ENCODE data around the gene SYS1.

SYS1 gene

DNA sequence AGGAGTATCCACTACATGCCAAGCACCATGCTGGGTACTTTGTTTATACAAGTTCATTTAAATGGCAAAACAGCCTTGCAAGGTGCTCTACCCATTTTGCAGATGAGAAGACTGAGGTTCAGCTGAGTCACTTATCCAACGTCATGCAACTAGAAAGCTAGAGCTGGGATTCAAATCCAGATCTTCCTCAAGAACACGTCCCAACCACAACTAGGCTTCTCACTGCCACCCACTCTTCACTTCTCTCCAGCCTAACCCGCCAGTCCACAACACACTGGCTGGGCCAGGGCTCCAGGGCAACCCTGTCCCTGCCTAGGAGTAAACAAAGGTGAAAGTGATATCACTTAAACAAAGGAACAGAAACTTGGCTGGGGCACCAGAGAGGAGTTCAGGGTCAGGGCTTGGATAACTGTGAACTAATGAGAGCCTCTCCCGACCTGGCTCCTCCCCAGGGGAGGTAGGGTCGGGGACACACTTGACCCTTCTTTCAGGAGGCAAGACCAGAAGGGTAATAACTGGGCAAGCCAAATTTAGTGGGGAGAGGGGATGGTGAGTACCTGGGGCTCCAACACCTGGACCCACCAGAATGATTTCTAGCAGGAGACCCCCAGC is 22.6 kb upstream of the SYS1 start:
- Histone ChIP-seq H3K9me3 (ENCODE audit: control insufficient read depth, insufficient read depth, low read depth, low read length) (no peaks in the 10 kb centered on the region), H3K27me3 (ENCODE audit: control insufficient read depth, insufficient read depth, low read length) (no peaks in the 10 kb centered on the region), H3K9ac (ENCODE audit: low read length) (no peak overlapping the region), H3K27ac (ENCODE audit: low read depth, low read length) (no peak overlapping the region), H3K4me3 (ENCODE audit: low read depth, low read length) (no peak overlapping the region), H3K4me1 (ENCODE audit: control insufficient read depth, insufficient read depth, low read length) (peaks cover 85% of the 10 kb centered on the region), H3K36me3 (ENCODE audit: control insufficient read depth, insufficient read depth, low read length) (0 out of 2 replicates have a peak, but pooled peaks cover 6% of the 10 kb centered on the region)

DNA sequence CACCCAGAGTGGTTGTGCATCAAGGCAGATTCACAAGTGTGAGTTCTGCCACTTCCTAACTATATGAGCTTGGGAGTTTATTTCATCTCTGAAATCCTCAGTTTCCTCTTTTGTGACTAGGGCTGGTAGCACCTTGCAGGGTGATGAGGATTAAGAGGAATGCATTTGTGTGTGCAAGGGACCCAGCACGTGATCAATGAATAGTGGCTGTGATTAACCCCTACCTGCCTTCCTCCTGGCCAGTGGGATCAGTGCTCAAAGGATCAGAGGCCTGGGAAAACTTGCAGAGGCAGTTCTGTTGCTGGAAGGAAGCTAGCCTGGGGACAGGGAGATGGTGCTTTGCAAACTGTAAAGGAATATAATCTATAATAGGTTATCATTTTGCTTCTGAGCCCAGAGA is 22.0 kb upstream of the SYS1 start:
- H3K4me1 ChIP-seq (ENCODE audit: control insufficient read depth, insufficient read depth, low read length), result peaks cover 91% of the 10 kb centered on the region
- H3K27ac ChIP-seq (ENCODE audit: low read depth, low read length), result no peak overlapping the region
- H3K9ac ChIP-seq (ENCODE audit: low read length), result no peak overlapping the region
- no peaks in the 10 kb centered on the region for H3K27me3 ChIP-seq (ENCODE audit: control insufficient read depth, insufficient read depth, low read length)
- H3K4me3 ChIP-seq (ENCODE audit: low read depth, low read length), result no peak overlapping the region
- H3K9me3 ChIP-seq (ENCODE audit: control insufficient read depth, insufficient read depth, low read depth, low read length), result no peaks in the 10 kb centered on the region
- H3K36me3 ChIP-seq (ENCODE audit: control insufficient read depth, insufficient read depth, low read length), result 0 out of 2 replicates have a peak, but pooled peaks cover 6% of the 10 kb centered on the region

DNA sequence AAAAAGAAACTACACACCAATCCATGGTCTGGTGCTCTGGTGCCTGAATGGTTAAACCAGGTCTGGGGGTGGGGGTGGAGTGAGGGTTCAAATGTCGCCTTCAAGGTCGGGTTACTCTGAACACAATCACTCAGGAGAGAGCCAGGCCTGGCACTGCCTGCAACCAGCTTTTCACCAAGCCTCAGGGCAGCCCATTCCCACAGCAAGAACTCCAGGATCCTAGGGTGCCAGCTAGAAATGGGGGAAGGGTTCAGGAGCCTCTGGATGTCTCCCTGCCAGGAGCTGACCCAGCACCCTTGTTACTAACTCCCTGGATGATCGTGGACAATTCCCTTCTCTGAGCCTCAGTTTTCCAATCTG is 21.4 kb upstream of the SYS1 start:
- Histone ChIP-seq H3K4me3 (ENCODE audit: low read depth, low read length) (peak overlapping the region; percentile 50), H3K4me1 (ENCODE audit: control insufficient read depth, insufficient read depth, low read length) (peaks cover 95% of the 10 kb centered on the region), H3K9ac (ENCODE audit: low read length) (peak overlapping the region; percentile 63), H3K27me3 (ENCODE audit: control insufficient read depth, insufficient read depth, low read length) (no peaks in the 10 kb centered on the region), H3K9me3 (ENCODE audit: control insufficient read depth, insufficient read depth, low read depth, low read length) (no peaks in the 10 kb centered on the region), H3K36me3 (ENCODE audit: control insufficient read depth, insufficient read depth, low read length) (0 out of 2 replicates have a peak, but pooled peaks cover 6% of the 10 kb centered on the region), H3K27ac (ENCODE audit: low read depth, low read length) (peak overlapping the region; percentile 69)

DNA sequence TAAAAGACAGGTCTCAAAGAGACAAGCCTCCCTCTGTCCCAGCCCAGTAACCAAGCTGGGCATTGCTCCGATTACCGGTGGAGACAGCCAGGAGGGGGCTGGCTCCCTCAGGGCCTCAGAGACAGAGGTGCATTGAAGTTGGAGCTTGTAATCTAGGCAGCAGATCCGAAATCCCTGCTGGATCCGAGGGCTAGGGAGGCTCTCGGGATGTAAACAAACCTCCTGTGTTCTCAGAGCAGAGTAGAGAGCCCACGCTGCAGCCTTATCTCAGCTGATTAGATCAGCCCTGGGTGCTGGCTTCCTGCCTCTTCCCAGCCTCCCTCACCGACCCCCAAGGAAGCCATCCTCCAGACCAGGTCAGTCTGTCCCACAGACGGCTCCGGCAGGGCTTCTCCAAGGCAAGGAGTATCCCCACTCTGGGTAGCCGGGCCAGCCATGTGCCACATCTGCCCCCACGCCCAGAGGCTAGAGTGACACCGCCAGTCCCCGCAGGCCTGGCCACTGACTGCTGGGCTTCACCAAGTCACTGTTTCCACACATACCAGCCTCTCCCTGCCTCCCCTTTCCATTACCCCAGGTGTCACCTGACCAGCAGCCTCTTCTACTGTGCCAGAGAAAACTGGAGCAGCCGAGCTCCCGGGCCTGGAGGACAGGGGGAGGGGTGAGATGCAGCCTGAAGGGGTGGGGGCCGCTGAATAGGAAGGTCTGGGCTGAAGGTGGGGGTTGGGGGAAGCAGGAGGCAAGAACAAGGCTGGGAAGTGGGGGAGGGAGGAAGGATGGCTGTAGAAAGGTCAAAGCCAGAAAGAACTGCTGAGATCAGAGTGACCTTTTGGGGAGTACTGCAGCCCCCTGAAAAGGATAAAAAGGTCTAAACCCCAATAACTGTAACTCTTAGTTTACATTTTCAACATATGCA is 20.8 kb upstream of the SYS1 start:
- H3K36me3 ChIP-seq (ENCODE audit: control insufficient read depth, insufficient read depth, low read length), result 0 out of 2 replicates have a peak, but pooled peaks cover 6% of the 10 kb centered on the region
- peak overlapping the region; percentile 69 for H3K27ac ChIP-seq (ENCODE audit: low read depth, low read length)
- peaks cover 95% of the 10 kb centered on the region for H3K4me1 ChIP-seq (ENCODE audit: control insufficient read depth, insufficient read depth, low read length)
- H3K27me3 ChIP-seq (ENCODE audit: control insufficient read depth, insufficient read depth, low read length), result no peaks in the 10 kb centered on the region
- H3K9ac ChIP-seq (ENCODE audit: low read length), result peak overlapping the region; percentile 63
- peak overlapping the region; percentile 50 for H3K4me3 ChIP-seq (ENCODE audit: low read depth, low read length)
- no peaks in the 10 kb centered on the region for H3K9me3 ChIP-seq (ENCODE audit: control insufficient read depth, insufficient read depth, low read depth, low read length)

DNA sequence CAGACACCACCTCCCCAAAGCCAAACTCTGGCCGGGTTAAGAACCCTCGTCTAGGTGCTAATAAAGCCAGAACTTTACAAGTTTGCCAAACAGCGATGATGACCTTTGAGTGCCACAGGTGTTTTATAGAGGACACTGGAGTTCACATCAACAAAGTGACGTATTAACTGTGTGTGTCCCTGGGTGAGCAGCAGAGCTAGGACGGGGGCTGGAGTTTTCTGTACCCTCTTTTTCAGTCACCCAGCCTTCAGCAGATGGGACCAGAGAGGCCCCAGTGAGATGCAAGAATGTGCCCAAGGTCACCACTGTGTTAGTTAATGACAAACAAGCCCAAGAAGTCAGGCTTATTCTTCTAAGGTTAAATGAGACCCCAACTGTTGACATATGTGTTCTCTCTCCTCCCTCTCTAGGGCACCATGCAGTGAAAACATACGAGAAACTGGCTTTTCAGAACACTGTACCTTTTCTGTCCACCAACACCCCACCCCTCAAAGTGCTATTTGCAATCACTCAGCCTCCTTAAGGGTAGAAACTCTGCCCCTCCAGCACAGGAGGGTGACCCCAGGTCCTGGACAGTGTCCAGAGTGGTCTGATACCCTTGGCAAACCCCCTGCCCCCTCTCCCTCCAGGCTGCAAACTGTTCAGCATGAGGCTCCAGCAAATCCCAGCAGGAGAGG is 20.0 kb upstream of the SYS1 start:
- H3K4me3 ChIP-seq (ENCODE audit: low read depth, low read length), result peak overlapping the region; percentile 50
- peak overlapping the region; percentile 69; the same call in 1 of the 2 replicates for H3K27ac ChIP-seq (ENCODE audit: low read depth, low read length)
- H3K4me1 ChIP-seq (ENCODE audit: control insufficient read depth, insufficient read depth, low read length), result peaks cover 91% of the 10 kb centered on the region
- 0 out of 2 replicates have a peak, but pooled peaks cover 6% of the 10 kb centered on the region for H3K36me3 ChIP-seq (ENCODE audit: control insufficient read depth, insufficient read depth, low read length)
- H3K27me3 ChIP-seq (ENCODE audit: control insufficient read depth, insufficient read depth, low read length), result no peaks in the 10 kb centered on the region
- no peaks in the 10 kb centered on the region for H3K9me3 ChIP-seq (ENCODE audit: control insufficient read depth, insufficient read depth, low read depth, low read length)
- H3K9ac ChIP-seq (ENCODE audit: low read length), result peak overlapping the region; percentile 46

DNA sequence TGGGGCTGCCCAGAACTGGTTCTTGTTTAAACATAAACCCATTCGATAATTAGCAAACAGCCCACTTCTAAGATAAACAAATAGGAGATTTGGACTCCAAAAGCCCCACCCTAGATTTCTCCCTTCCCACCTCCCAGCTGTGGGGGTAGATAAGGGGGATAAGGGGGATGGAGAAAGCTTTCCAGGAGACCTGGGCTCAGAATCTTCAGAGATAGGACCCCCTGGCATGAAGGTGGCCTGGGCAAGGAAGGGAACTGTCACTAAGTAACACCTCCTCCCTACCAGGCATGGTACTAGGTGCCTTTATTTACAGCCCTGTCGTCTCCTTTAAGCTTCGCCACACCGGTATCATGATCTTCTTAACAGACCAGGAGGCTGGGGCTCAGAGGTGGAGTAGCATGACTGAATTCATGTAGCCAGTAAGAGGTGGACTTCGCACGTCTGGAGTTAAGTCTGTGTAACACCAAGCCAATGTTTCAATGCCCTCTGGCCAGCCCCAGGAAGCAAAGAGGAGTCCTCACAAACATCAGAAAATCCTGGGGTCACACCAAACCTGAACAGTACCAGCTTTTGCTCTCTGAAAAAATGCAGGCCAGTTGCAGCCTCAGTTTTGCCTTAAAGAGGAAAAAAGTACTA is 19.3 kb upstream of the SYS1 start:
- Histone ChIP-seq H3K27ac (ENCODE audit: low read depth, low read length) (peak overlapping the region; percentile 69; the same call in 1 of the 2 replicates), H3K9ac (ENCODE audit: low read length) (peak overlapping the region; percentile 62), H3K9me3 (ENCODE audit: control insufficient read depth, insufficient read depth, low read depth, low read length) (no peaks in the 10 kb centered on the region), H3K36me3 (ENCODE audit: control insufficient read depth, insufficient read depth, low read length) (0 out of 2 replicates have a peak, but pooled peaks cover 6% of the 10 kb centered on the region), H3K27me3 (ENCODE audit: control insufficient read depth, insufficient read depth, low read length) (no peaks in the 10 kb centered on the region), H3K4me1 (ENCODE audit: control insufficient read depth, insufficient read depth, low read length) (peaks cover 87% of the 10 kb centered on the region), H3K4me3 (ENCODE audit: low read depth, low read length) (peak overlapping the region; percentile 50; the same call in 1 of the 2 replicates)

DNA sequence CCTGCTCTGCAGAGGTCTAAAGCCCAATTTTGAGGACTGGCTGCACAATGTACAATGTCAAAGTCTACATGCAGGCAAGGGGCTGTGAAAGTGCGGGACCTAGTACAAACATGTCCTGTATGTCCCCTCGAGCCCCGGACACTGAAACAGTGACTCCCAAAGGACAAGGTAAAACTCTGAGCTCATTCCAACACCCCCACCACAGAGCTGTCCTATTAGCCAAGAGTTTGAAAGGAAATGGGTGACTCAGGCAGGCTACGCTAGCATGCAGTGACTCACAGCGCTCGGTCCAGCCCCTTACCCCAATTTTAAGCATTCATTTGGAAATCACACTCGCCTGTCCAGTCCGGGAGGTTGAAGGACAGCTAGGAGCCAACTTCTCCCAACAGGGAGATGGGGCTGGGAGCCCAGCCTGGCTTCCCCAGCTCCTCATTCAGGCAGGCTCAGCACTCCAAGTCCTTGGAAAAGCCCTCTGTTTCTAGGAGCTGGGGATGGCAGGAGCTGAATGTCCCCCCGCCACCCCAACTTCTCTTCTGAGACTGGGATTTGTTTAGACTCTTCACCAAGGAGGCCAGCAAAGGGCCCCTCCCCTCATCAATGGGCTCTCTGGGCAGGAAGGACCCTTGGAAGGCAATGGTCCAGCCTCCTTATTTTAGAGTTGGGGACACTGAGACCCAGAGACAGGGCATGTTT is 18.6 kb upstream of the SYS1 start:
- Histone ChIP-seq H3K9ac (ENCODE audit: low read length) (peak overlapping the region; percentile 62), H3K4me3 (ENCODE audit: low read depth, low read length) (peak overlapping the region; percentile 50), H3K27me3 (ENCODE audit: control insufficient read depth, insufficient read depth, low read length) (no peaks in the 10 kb centered on the region), H3K4me1 (ENCODE audit: control insufficient read depth, insufficient read depth, low read length) (peaks cover 80% of the 10 kb centered on the region), H3K27ac (ENCODE audit: low read depth, low read length) (peak overlapping the region; percentile 22; the same call in 1 of the 2 replicates), H3K9me3 (ENCODE audit: control insufficient read depth, insufficient read depth, low read depth, low read length) (no peaks in the 10 kb centered on the region), H3K36me3 (ENCODE audit: control insufficient read depth, insufficient read depth, low read length) (0 out of 2 replicates have a peak, but pooled peaks cover 6% of the 10 kb centered on the region)

DNA sequence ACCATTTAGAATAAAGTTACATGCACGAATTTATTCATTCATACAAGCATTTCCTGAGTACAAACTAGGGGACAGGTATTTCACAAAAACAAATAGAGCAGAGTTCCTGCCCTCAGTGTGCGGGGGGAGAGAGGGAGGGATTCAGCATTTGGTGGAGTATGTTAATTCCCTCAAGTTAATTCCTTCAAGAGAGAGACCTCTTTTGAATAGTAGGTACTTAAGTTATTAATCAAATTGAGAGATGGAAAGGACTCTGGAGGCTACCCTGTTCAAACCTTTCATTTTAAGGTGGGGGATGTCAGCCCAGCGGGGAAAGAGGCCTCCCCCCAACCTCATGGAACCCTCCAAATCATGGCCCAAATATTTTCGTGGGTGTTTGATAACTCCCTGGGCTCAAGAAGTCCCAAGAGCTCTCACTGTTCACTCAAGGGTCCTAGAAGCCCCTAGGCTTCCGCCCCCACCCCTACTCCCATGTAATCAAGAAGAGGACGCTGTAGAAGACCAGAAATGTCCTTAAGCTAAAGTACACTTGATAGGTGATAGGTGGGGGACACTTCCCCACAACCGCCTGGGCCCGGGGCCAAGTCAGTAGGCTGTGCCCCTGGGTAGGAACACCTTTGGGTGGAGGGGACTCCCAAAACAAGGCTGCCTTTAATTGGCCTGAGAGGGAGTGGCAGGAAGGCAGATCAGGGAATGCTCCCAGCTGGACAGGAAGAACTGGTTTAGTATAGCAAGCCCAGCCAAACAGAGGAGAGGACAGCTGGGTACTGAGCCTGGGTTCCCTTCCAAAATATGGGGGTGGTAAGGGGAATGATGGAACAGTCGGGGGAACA is 17.6 kb upstream of the SYS1 start:
- Histone ChIP-seq H3K36me3 (ENCODE audit: control insufficient read depth, insufficient read depth, low read length) (0 out of 2 replicates have a peak, but pooled peaks cover under 1% of the 10 kb centered on the region), H3K27ac (ENCODE audit: low read depth, low read length) (no peak overlapping the region), H3K27me3 (ENCODE audit: control insufficient read depth, insufficient read depth, low read length) (no peaks in the 10 kb centered on the region), H3K9me3 (ENCODE audit: control insufficient read depth, insufficient read depth, low read depth, low read length) (no peaks in the 10 kb centered on the region), H3K4me1 (ENCODE audit: control insufficient read depth, insufficient read depth, low read length) (peaks cover 73% of the 10 kb centered on the region), H3K9ac (ENCODE audit: low read length) (peak overlapping the region; percentile 48), H3K4me3 (ENCODE audit: low read depth, low read length) (peak overlapping the region; percentile 92)

DNA sequence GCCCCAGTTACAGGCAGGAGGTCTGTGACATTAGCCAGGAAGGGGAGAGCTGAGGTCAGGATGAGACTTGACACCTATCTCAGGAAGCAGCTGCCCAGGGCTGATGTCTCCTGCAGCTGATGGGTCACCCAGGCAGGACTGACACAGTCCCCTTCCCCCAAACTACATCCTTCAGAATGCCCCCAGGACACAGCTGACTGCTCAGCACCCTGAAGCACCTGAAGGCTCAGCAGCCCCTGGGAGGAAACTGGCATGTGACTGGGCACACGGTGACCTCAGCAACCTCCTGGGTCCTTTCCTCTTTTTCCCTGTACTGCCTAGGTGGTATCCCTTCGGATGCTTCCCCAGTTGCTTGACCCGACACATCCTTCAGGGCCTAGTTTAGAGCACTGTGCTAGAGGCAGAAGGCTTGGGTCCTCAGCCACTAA is 16.7 kb upstream of the SYS1 start:
- no peaks in the 10 kb centered on the region for H3K27me3 ChIP-seq (ENCODE audit: control insufficient read depth, insufficient read depth, low read length)
- H3K9me3 ChIP-seq (ENCODE audit: control insufficient read depth, insufficient read depth, low read depth, low read length), result no peaks in the 10 kb centered on the region
- peak overlapping the region; percentile 92 for H3K4me3 ChIP-seq (ENCODE audit: low read depth, low read length)
- no peak overlapping the region for H3K27ac ChIP-seq (ENCODE audit: low read depth, low read length)
- H3K9ac ChIP-seq (ENCODE audit: low read length), result peak overlapping the region; percentile 87
- H3K36me3 ChIP-seq (ENCODE audit: control insufficient read depth, insufficient read depth, low read length), result no peaks in the 10 kb centered on the region
- H3K4me1 ChIP-seq (ENCODE audit: control insufficient read depth, insufficient read depth, low read length), result peaks cover 63% of the 10 kb centered on the region
